ENCODE data around the gene MCC. TPM values are rescaled to one million over a fixed set of nuclear protein-coding genes. Genes with fewer than 3 reads are reported as not detected.

Gene MCC
- total and polyA plus RNA-seq, 2 of the 4 experiments (the other 2 are of a cell fraction), result 5.0 to 20.6 TPM

- no peak for TF ChIP-seq CTCF (conservative IDR thresholded peaks at IDR 0.05; ENCODE audit: low read depth, low read length)
- TF ChIP-seq BHLHE40 (IDR thresholded peaks at IDR 0.05; ENCODE audit: low read depth, low read length), result no peak
These were observed 264.2 kb downstream of the MCC start (continued) for GRCh38 chr5:113223831-113224604.

GRCh38 chr5:113223315-113223714 lies 264.9 kb downstream of the MCC start:
- Histone ChIP-seq H3K9me1 (ENCODE audit: insufficient read depth, low read length) (peaks cover 12% of the 10 kb centered on the region; the same call in 1 of the 2 replicates), H3K4me3 (ENCODE audit: insufficient read depth, low read depth, low read length) (no peak overlapping the region), H3K56ac (ENCODE audit: extremely low read depth, insufficient read depth, low read length) (no peak overlapping the region), H2BK120ac (ENCODE audit: low read depth, low read length) (no peak overlapping the region), H2AK5ac (ENCODE audit: low read depth, low read length) (peak overlapping the region; percentile 64; the same call in 1 of the 2 replicates), H3K4me2 (ENCODE audit: low read depth, low read length) (no peak overlapping the region), H3K27ac (ENCODE audit: insufficient read depth, low read length) (no peak overlapping the region), H4K20me1 (ENCODE audit: insufficient read depth, low read length) (peaks cover 12% of the 10 kb centered on the region; the same call in 1 of the 2 replicates), H2BK15ac (ENCODE audit: low read depth, low read length) (peak overlapping the region; percentile 64; the same call in 1 of the 3 replicates), H3K36me3 (ENCODE audit: control insufficient read depth, insufficient read depth, low read length) (peaks cover 2% of the 10 kb centered on the region; the same call in 1 of the 2 replicates), H3K23ac (ENCODE audit: low read depth, low read length) (0 out of 2 replicates have a peak overlapping the region, but pooled peaks have one; percentile 59), H4K5ac (ENCODE audit: low read depth, low read length) (no peak overlapping the region), H4K8ac (ENCODE audit: low read depth in 2 of 2, low read length in 2 of 2) (no peak overlapping the region), H2BK20ac (ENCODE audit: low read depth, low read length) (no peak overlapping the region), H3K4me1 (ENCODE audit: control insufficient read depth, insufficient read depth, low read length) (peaks cover 8% of the 10 kb centered on the region), H3K9ac (ENCODE audit: low read depth, low read length) (no peak overlapping the region), H3K9me3 (ENCODE audit: control insufficient read depth, insufficient read depth, low read length) (no peaks in the 10 kb centered on the region), H2AFZ (replicated peaks; ENCODE audit: low read length, poor library complexity) (no peak overlapping the region), H4K91ac (ENCODE audit: insufficient read depth, low read depth, low read length) (peak overlapping the region; percentile 46; the same call in 1 of the 2 replicates), H2BK5ac (ENCODE audit: low read depth, low read length, poor library complexity, severe bottlenecking) (no peak overlapping the region), H3K79me1 (ENCODE audit: low read depth in 1 of 2, low read length in 2 of 2) (peaks cover 20 to 41% of the 10 kb centered on the region in 2 experiments), H3K14ac (replicated peaks; ENCODE audit: low read depth, low read length) (peak overlapping the region; percentile 25; the same call in 1 of the 2 replicates), H3K18ac (ENCODE audit: low read depth, low read length) (0 out of 2 replicates have a peak overlapping the region, but pooled peaks have one; percentile 2), H3K27me3 (ENCODE audit: control insufficient read depth, insufficient read depth, low read length) (no peaks in the 10 kb centered on the region), H3K4ac (ENCODE audit: low read depth, low read length) (no peak overlapping the region), H2AK9ac (replicated peaks; ENCODE audit: low read depth, low read length, poor library complexity) (no peak overlapping the region)
- CTCF ChIA-PET, result no interaction called here
- in situ Hi-C loops (cut with MboI; ENCODE audit: low sequenced_read_pairs), result no loop called here
- POLR2A ChIA-PET (ENCODE audit: unreplicated experiment), result no interaction called here
- BruUV-seq (replicated peaks), result no TSS peak
- DNase-seq, result no peak
- intact Hi-C loops (cut with micrococcal nuclease), result no loop called here
- WGBS, 2 experiments (ENCODE audit: extremely low coverage in 2 of 2, insufficient read length in 1 of 2), result 100% methylated on average over 2 of the region's 3 CpGs; no CpG with 5 or more reads in 1 of the 2 experiments
- dilution Hi-C loops (cut with HindIII; ENCODE audit: low sequenced_read_pairs, unreplicated experiment), result no loop called here
- ATAC-seq (ENCODE audit: low read depth), result no peak
- TF ChIP-seq USF2 (IDR thresholded peaks at IDR 0.05; ENCODE audit: low read depth, low read length) (no peak), RFX5 (IDR thresholded peaks at IDR 0.05; ENCODE audit: low read depth, low read length) (no peak), CTCF (conservative IDR thresholded peaks at IDR 0.05; ENCODE audit: low read depth, low read length) (no peak), RAD21 (IDR thresholded peaks at IDR 0.05; ENCODE audit: low read length) (no peak), NFE2L2 (IDR thresholded peaks at IDR 0.05; ENCODE audit: low read depth, low read length) (no peak), SMC3 (IDR thresholded peaks at IDR 0.05; ENCODE audit: low read depth, low read length) (no peak), ELK1 (IDR thresholded peaks at IDR 0.05; ENCODE audit: borderline replicate concordance, low read depth, low read length) (no peak)
